Myocyte (in vitro differentiated cells): ENCODE results near the gene PLCH1. TPM values are rescaled to one million over a fixed set of nuclear protein-coding genes. Genes with fewer than 3 reads are reported as not detected.
"Not testable (repeated sequence)": the region's sequence is repeated elsewhere in the genome, so short reads cannot be mapped to it uniquely, and the experiment has no call there.

ENCODE experiments used
- DNase-seq: peaks from one replicate; pipeline ENCODE4 v3.0.0-alpha.2; 2012; ENCODE audit warnings: low read depth
- total RNA-seq: library from RNA; depleted of rRNA; stranded (reverse); fragments of >200 nt; gene quantifications from 2 replicates; pipeline ENCODE4 v1.2.3, GENCODE V29; 2014

Gene PLCH1
- total RNA-seq, 1 donor from 2014 or later, result 0.62 TPM

DNA sequence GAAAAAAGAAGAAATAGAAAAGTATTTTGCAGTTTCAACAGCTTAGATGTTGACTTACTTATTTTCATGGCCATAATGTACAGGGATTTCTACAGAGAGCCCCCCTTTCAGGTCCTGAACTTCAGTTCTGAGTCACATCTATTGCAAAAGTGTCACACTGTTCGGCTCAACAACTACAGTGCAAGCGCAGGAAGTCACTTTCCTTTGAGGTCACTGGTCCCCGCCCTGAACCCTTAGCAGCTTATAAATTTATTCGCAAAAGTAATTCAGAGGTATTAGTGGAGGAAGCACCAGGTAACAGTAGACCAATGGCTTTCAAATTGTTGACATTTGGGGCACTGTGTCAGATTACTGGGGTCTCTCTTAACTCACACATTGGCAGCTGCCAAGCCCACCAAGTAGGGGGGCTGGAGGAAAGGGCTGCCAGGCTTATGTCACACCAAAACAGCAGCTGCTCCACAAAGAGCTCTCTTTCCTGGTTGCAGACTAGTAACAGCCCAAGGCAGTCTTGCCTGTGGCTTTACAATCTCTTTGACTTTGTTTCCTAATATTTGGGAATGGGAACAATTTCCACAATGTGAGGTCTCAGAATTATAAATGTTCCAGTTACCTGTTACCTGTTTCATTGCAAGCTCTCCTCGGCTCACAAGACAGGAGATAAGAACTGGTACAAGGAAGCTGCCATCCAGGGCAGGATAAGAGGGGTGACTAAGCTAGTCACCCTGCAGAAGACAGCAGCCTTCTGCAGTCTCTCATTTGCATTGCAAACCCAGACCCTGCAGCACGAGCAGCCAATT, 321.1 kb downstream of the PLCH1 start:
- DNase-seq, result no peak

DNA sequence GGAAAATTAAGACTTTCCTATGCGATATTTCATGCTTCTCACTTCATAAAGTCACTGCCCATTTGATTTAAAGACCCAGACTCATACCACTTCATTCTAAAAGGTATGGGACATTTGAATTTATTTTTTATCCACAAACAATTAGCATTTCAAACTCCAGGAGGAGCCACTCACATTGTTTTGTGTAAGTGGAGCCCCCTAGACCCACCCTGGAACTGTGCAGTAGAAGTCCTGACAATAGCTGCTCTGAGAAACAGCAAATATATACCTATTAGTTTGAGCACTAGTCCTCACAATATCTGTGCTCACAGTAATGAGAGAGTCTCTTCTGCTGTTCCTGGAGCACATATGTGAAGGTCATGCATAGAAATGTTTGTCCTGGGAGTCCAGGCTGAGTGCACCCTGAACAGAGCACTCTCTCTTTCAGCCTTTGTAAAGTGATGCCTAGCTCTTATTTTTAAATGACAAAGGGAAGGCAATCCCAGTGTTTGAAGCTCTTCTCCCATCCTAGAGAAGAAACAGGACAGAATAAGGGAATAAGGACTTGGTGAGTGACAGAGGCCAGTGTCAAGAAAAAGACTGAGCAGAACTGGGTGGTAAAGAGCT, 323.9 kb downstream of the PLCH1 start:
- no peak for DNase-seq

DNA sequence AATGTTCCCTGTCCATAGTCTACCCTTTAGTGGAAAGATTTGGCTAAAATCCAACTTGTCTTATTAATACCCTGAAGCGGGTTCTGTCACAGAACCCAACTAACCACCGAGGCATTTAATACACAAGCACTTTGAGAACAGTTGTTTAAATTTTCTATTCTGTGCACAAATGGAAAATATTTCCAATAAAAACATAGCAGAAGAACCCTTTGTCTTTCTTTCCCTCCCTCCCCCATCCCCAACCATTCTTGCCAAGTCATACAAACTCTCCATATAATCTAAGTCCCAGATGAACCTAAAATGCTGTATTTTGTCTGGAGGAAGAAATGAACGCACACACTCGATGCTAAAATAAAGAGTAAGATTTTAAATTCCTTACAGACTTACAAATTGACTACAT, 324.5 kb downstream of the PLCH1 start:
- DNase-seq, result no peak

DNA sequence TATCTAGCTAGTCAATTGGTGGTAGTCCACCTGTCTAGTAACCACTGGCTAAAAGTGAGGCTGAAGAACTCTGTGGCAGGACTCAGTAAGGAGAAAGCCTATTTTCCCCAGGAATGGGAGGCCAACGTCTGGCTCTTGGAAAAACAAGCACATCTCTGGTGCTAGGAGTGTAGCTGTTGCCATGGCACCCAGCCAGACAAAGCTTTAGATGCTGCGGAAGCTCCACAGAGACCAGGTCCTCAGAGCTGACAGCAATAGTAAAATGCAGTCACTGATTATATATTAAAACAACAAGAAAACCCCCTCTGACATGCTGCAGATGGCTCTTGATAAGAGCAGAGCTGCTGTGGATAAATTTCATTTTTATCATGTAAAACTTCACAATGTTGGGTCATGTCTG, 326.5 kb downstream of the PLCH1 start:
- DNase-seq, result no peak

DNA sequence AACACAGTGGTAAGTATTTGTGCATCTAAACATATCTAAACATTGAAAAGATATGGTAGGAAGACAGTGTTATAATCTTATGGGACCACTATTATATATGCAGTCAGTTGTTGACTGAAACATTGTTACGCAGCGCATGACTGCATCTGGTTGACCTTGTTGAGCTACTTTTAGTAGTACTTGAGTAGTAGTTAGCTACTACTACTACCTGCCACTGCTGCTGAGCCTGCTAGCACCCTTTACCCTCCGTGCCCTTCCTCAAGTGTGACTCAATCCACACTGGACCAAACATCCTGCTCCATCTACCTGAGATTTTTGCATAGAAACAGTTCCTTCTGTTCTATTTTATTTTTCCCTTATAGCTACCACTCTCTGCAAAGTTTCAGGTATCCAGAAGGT, 327.8 kb downstream of the PLCH1 start:
- no peak for DNase-seq

DNA sequence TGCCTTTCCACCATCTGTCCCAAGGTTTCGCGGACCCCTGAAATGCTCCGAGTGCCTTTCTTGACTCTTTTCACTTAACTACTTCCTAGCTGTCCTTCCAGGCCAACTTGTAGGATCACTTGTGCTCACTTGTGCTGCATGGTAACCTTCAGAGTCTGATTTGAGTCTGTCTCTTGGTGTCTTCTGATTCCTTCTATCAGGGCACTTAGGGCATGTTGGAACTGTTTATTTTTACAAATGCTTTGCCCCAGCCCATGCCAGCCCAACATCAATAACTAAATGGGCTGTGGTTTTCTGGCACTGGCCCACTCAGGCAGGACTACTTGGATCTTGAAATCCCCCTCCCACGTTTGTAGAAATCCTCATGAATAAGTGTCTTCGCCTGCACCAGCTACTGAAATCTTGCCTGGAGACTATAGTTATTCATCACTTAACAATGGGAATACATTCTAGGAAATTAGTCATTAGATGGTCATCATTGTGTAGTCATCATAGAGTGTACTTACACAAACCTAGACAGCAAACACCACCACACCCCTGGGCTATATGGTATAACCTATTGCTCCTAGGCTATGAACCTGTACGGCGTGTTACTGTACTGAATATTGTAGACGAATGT, 328.3 kb downstream of the PLCH1 start:
- DNase-seq, result no peak

DNA sequence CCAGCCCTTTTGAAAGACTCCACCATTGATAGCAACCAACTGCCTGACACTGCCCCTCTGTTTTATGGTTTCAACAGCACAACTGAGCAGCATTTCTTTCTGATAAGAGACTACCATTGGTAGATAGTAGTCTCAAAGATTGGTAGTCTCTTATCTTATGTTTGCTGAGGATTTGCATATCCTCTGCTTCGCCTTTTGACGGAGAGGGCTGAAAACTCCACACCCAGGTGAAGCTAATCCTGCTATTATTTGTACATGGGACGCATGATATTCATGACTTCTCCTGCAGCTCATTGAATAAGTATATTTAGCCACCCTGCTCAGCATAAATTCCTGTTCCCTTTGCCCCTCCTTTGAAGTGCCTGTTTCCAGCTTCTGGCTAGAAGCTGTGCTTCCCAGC, 332.0 kb downstream of the PLCH1 start:
- DNase-seq, result no peak

DNA sequence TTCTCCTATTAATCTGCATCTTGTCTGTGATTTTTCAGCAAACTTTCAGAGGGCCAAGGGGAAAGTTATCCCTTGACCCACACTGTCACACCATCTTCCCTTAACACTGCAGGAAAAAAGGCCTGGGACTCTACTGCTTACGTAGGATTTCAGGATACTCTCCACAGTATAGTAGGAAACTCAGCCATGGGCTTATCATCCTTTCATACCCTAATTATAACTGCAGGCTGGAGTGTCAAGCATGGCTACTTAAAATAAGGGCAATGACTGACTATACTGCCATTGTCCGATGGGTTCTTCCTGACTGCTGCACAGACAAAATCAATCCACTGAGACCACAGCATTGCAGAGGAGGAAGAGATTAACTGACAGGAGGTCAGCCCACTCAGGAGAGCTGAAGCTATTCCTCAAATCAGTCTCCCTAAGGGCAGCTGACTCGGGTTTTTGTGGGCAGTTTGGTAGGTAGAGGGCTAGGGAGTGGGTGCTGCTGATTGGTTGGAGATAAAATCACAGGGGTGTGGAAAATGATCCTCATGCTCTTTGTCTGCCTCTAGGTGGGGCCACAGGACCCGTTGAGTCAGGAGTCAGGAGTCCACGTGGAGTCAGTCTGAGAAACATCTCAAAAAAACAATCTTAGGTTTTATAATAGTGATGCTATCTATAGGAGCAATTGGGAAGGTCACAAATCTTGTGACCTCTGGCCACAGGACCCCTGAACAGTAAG, 333.2 kb downstream of the PLCH1 start:
- no peak for DNase-seq

DNA sequence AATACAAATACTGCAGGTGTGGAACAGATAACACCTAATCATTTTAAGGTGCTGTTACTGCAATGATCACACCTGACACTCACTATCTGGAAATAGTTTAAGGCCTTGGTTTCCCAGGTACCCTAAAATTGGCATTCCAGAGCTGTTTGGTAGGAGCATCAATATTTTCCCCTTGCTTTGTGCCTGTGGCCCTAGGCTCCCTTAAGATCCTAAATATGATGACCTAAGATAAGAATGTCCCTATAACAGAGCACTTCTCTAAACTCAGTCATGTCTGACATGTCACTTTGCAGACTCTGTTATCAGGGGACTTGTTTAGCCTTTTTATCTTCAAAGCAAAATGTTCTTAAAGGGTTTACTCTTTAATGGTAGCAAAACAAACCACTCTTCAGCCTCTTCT, 335.5 kb downstream of the PLCH1 start:
- no peak for DNase-seq

DNA sequence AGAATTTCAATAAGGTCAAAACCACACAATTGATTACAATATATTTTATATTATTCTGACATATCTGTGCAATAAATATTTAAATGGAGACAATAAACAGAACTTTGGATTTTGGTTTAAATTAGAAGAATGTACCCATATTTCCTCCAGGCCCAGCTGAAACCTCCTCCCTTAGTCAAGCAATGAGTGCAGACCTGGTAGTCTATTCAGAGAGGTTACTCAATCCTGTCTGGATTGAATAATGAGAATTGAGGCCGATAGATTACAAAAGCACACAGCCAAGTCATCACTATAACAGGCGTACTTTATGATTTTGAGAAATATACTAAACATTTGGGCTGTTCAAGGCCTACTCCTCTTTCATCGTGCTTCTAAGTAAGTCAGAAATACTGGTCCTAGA, 336.9 kb downstream of the PLCH1 start:
- DNase-seq, result no peak

DNA sequence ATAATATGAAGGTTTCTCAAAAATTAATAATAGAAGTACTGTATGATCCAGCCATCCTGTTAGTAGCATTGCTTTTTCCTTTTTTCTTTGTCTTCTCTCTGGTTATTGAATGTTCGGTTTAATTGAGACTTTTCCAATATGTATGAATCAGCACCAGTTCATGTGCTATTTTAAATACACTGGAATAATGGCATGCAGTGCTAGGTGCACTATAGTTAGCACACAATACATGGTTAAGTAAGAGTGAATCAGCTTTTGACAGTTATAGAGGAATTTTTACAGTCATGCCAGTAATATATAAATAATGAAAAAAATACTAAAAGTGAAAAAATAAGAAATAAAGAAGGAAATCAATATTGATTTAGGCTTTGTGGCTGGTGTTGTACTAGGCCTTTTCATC, 337.5 kb downstream of the PLCH1 start:
- no peak for DNase-seq

DNA sequence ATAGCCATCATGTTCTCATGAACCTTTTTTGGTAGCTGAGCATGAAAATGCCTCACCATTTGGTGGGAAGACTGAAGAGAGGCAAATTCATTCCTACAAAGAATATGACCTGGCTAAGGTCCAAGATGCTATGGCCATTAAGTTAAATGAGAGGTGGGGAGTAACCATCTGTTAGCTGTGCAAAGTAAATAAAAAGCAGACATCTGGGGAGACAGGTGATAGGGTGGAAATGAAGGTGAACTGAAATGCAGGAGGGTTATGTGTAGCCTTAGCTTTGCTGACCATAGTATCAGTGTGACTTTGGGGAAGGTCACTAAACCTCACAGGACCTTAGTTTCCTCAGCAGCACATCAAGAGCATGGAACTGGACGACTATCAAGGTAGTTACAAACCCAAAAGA, 340.4 kb downstream of the PLCH1 start:
- no peak for DNase-seq

DNA sequence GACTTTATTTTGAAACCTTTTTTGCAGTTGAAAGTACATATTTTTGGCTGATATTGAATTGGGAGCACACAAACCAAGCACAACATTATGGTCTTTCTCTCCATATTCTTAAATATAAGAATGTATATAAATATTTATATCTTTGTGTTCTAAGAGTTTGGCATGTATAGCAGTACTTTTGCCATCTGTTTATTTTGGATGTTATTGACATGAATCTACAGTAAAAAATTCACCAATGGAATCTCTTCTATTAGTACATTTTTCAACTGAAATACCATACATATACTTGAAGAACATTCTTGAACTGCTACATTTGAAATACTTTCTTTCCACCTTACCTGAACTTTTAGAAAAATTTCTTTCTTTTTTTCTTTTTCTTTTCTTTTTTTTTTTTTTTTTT, 342.2 kb downstream of the PLCH1 start:
- no peak for DNase-seq

DNA sequence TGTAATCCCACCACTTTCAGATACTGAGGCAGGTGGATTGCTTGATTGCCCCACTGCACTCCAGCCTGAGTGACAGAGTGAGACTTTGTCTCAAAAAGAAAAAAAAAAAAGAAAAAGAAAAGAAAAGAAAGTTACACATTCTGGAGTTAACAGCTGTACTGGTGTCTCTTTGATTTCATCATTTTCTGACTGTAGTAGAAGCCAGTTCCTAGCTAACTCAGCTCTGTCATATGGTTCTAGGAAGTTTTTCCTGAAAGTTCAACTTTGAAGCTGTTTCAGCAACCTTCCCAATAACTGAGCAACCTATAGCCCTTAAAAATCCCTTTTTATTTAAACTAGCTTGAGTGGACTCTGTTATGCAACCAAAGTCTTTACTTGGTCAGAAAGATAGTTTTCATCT, 346.8 kb downstream of the PLCH1 start:
- no peak for DNase-seq

DNA sequence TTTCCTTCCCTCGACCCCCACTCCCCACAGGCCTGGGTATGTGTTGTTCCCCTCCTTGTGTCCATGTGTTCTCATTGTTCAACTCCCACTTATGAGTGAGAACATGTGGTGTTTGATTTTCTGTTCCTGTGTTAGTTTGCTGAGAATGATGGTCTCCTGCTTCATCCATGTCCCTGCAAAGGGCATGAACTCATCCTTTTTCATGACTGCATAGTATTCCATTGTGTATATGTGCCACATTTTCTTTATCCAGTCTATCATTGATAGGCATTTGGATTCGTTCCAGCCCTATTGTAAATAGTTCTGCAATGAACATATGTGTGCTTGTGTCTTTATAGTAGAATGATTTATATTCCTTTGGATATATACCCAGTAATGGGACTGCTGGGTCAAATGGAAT, 350.0 kb downstream of the PLCH1 start:
- DNase-seq, result not testable (repeated sequence)

DNA sequence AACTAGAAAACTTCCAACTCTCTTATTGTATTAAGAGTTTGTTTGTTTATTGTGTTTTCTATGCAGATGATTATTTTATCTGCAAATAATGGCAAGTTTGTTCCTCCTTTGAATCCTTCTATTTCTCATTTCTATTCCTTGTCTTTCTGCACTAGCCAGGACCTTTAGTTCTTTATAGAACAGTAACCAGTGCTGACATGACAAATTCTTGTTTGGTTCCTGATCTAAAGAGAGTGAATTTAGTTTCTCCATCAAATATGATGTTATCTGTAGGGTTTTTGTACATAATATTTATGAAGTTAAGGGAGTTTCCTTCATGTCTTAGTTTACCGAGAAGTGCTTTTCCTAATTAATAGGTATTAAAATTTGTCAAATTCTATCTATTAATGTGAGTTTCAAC, 350.6 kb downstream of the PLCH1 start:
- no peak for DNase-seq

DNA sequence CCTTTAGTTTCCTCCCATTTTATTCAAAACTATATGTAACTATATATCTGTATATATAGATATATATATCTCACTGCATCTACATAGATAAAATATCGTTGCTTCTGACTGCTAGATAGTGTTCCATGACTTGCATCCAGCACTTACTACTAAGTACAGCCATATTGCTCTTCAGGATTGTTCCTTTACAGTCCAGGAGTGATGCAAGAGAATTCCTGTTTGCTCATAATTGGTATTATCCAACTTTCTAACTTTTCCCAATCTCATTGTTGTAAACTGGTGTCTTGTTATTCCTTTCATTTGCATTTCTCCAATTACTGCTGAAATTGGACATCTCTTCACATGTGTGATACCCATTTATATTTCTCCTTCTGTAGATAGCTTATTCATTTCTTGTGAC, 351.6 kb downstream of the PLCH1 start:
- DNase-seq, result no peak

DNA sequence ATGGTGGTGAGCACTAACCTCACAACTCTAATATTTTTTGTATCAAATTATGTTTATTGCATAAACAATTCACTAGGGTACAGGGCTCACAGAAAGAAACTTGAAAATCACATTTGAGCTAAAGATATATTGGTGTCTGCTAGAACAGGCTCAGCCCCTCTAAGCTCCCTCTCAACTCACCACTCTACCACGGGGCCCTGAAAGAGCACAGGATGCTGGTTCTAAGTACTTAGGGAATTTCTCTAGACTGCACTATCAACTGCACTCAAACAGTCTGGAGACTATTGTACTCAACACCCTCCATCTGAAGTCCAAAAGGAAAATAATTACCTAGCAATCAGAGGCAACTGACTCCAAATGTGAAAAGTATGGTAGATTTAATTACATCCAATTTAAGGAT, 352.7 kb downstream of the PLCH1 start:
- DNase-seq, result peak; percentile 17

DNA sequence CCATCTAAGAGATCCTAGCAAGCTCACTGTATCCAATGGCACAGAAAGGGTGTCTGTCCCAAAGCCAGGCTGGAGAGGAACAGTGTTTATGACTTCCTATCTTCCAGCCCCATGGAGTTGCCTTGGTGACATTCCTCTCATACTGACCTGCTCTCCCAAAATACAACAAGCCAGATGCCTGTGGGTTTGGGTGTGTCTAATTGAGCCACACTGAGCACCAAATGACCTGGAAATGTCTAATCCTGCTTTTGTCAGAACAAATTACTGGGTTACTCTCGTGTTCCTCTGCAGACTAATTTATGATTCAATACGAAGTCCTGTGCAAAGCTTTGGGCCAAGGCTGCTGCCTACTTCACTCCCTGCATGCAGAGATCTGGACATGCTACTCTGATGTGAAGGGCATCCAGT, 353.3 kb downstream of the PLCH1 start:
- DNase-seq, result peak; percentile 93

DNA sequence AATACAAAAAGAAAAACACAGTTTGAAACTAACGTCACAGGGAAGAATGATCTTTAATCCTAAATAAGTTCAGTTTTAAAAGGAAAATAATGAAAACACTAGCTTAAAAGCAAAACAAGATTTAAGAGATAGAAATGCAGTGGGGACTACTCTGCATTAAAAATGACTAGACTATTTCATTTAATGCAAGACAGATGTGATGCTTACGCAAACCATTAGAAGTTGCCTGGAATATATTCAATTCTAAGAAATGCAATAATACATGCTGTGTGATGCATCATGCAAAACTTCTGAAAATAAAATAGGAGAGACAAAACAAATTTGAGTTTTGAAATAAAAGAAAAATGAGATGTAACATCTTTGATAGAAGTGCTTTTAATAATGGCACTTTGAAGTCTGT, 353.8 kb downstream of the PLCH1 start:
- DNase-seq, result no peak

DNA sequence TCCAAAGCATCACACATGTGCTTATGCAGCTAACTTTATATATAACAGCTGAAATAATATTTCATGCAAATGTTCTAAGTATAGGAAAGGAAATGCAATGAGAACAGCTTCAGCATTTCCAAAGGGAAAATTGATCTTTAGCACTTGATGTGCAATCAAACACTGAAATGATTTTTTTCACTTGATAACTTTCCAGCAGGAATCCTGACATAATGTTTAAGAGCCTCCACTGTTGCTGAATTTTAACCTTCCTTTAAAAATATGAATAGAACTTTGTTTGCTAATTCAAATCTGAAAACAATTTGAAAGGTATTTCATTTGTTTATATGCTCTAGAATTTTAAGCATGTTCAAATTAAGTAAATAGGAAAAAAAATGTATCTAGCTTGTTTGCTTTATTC, 354.5 kb downstream of the PLCH1 start:
- no peak for DNase-seq

DNA sequence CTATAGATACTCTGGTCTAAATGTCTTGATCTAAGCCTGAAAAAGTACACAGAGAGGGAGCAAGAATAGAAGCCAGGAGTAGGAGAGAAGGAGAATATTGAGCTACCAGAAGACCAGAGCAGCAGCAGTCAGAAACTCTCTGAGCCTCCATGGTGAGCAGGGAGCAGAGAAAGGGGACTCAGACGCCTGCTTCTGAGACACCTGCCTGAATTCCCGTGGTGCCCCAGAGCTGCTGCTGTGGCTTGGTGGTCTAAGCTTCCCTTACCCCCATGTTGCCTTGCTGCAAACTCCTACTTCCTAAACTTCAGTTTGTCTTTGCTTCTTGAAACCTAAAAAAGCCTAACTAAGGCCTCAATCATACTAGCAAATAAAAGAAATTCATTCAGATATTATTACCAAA, 356.5 kb downstream of the PLCH1 start:
- peak; percentile 61 for DNase-seq
